Fibroblast of skin of scalp (primary cell): ENCODE data around the gene KATNAL1. TPM values are rescaled to one million over a fixed set of nuclear protein-coding genes. Genes with fewer than 3 reads are reported as not detected.
A peak's percentile ranks its signal among the peaks of the same experiment; 100 is the strongest.

Experiments
- DNase-seq: peaks from one replicate; pipeline ENCODE4 v3.0.0-alpha.2; 2013
- polyA plus RNA-seq, 2 experiments: library from polyadenylated mRNA; unstranded; fragments of 120-200 nt; gene quantifications; one replicate each; pipeline ENCODE4 v1.2.1, GENCODE V29; 2013; ENCODE audit not compliant: insufficient read length in 2 of 2

KATNAL1 gene
- polyA plus RNA-seq (2013, experiment 1 of 2; ENCODE audit: insufficient read length), result 15.0 TPM
- polyA plus RNA-seq (2013, experiment 2 of 2; ENCODE audit: insufficient read length), result 15.7 TPM

- peak; percentile 76 for DNase-seq
Observed at GRCh38 chr13:30307194-30307970, at the start of gene KATNAL1. KATNAL1 (minus strand) TSS chr13:30307551; CDS start chr13:30283777, 23,774 bp downstream.

DNA sequence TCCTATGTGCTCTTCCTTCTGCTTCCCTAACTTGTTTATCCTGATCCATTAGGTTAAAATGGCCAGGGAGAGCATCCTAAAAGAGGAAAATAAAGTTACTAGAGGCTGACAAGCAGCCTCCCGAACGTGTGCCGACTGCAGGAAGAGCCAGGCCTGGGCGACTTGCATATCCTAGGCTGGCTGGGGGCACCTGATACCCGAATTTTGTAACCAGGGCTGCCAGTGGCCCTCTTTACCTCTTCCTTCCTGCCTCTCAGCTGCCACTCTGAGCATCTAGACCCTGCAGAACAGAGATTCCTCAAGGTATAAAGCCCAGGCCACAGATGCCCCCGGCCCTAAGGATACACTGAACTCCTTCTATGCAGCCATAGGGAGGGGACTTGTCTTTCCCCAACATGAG, 48.5 kb upstream of the KATNAL1 start:
- DNase-seq, result no peak

GRCh38 chr13:30355384-30355699, 48.0 kb upstream of the KATNAL1 start:
- DNase-seq, result no peak

DNA sequence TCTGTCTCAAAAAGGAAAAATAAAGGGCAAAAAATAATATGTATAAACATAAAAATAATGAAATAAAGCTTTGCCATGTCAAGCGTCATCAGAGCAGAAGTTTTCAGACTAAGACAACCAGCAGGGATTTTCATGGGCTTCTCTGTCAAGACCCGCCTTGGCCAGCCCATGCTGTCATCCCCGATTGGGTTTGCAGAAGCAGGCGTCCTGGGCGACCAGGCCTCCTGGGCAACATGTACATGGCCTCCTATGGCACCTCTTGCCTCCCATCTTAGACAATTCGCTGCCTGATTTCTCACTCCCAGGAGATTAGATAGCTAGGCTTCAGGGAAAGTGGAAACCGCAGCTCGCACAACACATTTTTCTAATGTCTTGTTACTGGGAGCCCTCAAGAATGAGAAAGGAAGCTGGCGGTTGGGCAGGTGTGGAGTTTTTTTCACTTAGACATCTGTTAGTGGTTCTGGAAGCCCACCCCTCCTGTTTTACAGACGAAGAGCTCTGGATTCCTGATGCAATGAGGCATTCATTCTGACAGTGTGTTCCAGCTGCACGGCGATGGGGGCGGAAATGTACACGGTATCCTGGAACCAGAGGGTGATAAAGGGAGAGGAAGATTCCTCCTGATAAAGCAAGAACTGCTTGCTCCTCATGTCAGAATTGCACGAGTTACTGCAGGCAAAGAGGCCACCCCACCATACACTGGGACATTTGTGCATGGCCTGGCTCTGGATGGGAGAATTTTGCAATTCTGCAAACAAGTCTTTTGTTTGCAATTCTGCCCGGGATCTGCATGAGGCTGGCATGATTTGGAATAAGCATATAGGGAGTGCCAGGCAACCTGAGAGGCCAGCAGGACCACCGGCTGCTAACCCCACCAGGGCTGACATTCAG, 47.4 kb upstream of the KATNAL1 start:
- DNase-seq, result peak; percentile 36

DNA sequence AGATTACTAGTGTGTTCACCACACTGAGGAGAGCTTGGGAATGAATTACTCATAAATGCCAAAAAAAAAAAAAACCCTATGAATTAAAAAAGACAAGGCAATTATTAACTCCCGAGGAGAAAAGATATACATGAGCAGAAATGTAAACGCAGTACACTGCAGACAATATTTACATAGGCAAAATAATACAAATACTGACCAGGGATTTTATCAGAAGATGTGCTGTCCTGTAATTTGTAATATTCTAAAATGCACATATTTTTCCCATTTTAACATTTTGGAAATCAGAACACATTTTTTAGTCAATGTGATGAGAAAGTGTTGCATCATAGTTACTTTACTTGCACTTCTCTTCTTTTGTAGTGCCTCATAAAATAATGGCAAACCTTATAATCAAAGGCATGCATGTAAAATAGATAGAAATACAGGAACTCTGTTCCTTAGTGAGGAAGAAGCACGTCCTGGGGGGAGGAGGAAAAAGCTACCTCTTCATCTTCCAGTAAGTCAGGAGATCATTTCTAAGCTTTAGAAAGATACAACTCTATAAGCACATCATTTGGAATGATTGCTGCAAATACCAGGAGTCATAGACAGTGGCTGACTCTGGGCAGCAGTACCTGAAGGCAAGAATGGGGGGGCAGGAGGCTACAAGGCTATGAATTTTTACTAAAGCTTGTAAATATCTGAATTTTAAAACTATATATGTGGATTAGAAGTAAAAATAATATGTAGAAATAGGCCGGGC, 46.3 kb upstream of the KATNAL1 start:
- DNase-seq, result no peak

DNA sequence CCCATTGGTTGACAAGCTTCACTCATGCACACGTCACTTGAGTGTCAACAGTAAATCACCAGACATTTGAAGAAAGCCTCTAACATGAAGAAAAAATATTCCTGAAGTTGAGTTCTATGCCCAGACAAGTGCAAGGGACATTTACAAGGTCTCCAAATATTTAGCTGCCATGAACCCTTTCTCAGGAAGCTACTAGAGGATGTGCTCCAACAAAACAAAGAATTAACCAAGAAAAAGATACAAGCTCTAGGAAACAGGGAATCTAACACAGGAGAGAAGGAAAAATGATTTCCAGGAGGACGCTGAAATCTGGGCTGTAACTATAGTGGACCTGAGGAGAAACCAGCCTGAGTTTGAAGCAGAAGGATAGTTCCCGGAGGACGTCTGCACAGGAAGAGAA, 45.7 kb upstream of the KATNAL1 start:
- no peak for DNase-seq

- no peak for DNase-seq
Observed at GRCh38 chr13:30352121-30352520, 44.8 kb upstream of the KATNAL1 start.

DNA sequence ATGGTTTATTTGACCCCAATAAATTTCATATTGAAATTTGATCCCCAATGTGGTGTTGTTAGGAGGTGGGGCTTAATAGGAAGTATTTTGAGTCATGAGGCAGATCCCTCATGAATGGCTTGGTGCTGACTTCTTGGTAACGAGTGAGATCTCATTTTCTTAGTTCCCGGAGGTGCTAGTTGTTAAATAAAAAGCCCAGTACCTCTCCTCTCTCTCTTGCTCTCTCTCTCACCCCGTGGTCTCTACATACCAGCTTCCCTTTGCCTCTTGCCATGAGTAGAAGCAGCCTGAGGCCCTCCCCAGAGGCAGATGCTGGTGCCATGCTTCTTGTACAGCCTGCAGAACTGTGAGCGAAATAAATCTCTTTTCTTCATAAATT, 39.4 kb upstream of the KATNAL1 start:
- no peak for DNase-seq

GRCh38 chr13:30346153-30346788, 38.9 kb upstream of the KATNAL1 start:
- DNase-seq, result no peak

GRCh38 chr13:30345426-30346100, 38.2 kb upstream of the KATNAL1 start:
- DNase-seq, result no peak

GRCh38 chr13:30341815-30342570, 34.6 kb upstream of the KATNAL1 start:
- DNase-seq, result peak; percentile 92

DNA sequence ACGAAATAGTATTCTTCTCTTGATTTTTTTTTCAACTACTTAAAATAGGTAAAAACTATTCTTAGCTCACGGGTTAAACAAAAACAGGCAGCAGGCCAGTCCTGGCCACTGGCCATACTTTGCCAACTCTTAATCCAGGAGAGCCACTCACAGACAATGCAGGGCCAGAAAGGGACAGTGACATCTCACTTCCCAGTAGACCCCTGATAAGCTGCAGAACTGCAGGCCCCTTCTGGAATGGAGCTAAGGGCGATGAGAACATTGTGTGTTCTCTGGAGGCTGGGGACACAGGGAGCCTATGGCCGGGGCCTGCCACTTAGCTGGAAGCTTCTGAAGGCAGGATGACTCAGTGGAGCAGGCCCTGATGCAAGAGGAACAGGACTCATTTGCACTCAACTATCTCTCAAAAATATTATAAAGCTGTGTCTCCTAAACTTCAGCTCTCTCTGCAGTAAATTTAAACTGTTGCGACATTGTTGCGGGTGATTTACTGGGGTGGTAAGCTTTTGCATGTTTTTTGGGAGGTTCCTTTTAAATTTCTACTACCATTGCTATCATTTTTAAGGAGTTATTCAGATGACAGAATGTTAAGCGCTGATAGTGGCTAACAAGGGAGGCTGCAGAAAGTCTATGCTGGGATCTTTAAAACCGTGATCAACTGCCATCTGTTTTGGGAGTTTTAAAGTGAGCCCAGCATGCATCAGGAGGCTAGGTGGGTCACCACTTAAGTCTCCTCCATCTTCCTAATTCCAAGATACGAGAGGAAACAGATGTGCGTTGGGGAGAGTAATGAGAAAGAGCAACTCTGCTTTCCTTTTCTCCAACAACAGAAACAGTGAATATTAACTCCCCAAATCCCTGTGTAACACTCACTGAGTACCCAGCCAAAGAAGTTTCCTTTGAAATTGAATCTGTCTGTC, 33.2 kb upstream of the KATNAL1 start:
- peak; percentile 91 for DNase-seq

DNA sequence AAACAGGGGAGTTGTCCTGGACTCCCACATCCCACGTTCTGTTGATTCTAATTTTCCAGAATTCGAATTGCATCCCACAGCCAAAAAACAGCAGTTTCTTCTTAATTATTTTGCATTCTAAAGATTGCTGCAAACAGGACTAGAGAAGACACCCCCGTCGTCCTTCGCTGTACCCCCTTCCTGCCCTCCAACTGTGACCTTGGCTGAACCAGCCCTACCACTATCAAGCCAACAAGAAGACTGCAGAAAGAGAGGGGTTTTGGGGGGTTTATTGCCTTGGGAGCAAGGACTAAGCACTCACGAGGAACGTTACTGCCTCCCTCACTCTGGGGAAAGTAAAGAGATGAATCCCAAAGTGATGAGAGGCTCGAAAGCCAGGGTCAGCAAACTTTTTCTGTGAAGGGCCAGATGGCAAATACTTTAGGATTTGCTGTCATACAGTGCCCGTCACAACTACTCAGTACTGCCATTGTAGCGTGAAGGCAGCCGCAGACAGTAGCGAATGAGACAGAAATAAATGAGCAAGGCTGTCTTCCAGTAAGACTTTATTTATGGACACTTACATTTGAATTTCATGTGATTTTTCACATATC, 32.5 kb upstream of the KATNAL1 start:
- DNase-seq, result peak; percentile 44

- DNase-seq, result no peak
Observed at GRCh38 chr13:30338952-30339351, 31.6 kb upstream of the KATNAL1 start.

DNA sequence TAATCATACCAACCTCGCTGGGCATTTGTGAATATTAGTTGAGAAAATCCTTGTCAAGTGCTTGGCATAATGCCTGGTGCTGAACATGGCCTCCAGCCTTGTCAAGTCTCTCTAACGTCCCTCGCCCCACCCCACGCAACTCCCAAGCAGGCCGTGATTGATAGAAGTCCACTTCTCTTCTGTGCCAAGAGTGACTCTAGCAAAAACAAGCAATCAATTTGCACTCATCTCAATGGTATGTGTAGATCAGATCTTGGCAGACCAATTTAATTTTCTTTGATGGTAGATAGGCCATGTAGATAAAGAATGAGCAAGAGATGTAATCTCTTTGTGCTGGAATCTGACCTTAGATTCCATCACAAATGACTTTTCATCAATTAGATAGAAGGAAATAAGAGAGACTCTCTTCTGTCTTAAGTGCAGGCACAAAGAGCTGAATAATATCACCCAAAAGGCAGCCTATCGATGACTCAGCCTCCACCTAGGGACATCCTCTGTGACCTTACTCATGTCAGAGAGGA, 31.0 kb upstream of the KATNAL1 start:
- peak; percentile 38 for DNase-seq

GRCh38 chr13:30337061-30337610, 29.8 kb upstream of the KATNAL1 start:
- DNase-seq, result no peak

DNA sequence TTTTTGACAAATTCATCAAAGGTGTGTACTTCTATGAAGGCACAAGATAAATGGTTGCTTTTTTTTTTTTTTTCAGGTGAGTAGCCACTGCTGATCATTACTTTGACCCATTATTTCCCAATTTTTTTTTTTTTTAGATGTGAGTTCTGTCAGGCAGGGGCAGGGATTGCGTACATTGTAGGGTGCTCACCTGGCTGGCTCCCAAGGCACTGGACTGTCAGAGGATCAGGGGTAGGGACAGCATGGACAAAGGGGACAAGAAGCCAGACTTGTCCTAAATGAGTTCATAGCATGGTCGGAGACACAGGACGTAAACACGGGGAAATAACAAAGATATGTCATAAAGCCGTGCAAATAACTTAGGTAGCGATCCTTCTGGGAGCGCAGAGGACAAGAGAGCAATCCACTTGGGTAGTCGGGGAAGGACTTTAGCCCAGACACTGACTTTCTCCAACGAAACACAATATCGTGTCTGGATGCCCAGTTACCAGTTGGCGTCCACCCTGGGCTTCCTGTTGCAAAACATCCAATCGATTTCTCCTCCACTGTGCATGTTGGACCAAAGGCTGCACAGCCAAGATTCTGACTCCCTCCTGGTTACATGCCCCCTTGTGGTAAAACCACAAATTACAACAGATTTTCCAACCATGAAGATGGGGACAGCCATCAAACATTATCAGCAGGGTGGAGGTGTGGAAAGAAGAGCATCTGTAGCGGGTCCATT, 27.5 kb upstream of the KATNAL1 start:
- peak; percentile 14 for DNase-seq

DNA sequence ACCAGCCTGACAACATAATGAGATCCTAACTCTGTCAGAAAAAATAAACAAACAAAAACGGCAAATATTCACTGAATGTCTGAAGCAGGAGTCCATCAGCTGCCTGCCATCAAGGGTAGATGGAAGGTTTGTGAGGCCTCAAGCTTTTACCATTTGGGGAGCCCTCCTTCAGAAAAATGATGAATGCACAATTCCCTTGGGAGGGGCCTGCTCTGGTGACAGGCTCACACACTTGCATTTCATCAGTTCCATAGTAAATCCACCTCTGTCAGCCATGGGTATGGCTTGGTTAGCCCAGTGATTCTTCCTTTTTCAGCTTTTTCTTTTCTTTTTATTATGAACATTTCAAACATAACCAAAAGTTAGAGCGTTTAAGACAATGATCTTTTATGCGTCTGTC, 26.3 kb upstream of the KATNAL1 start:
- no peak for DNase-seq
